Measurements from ENCODE around the gene CSMD2. TPM values are rescaled to one million over a fixed set of nuclear protein-coding genes. Genes with fewer than 3 reads are reported as not detected.

CSMD2 gene
- total RNA-seq, 2 experiments from 2014 or later, result not detected

- H3K4me1 Mint-ChIP-seq (ENCODE audit: low read depth), result peaks cover 38% of the 10 kb centered on the region
- CTCF ChIA-PET, result no interaction called here
- H3K27ac Mint-ChIP-seq, result no peak overlapping the region
- POLR2A ChIA-PET, result no interaction called here
- H3K27me3 Mint-ChIP-seq, result no peaks in the 10 kb centered on the region
- intact Hi-C loops (cut with DNase I, micrococcal nuclease), result loop anchor here in 1 of 2 experiments (5.0 kb wide), 1 partner anchor 82 kb away; no protein-coding TSS in a partner anchor
- Histone ChIP-seq H3K27ac (ENCODE audit: low read depth in 1 of 2, low read length in 2 of 2) (no peak overlapping the region), H3K27me3 (ENCODE audit: control insufficient read depth in 1 of 2, insufficient read depth in 2 of 2, low read length in 2 of 2) (no peaks in the 10 kb centered on the region), H3K9me3 (ENCODE audit: control insufficient read depth in 1 of 2, insufficient read depth in 1 of 2, low read length in 2 of 2) (no peaks in the 10 kb centered on the region), H3K4me1 (ENCODE audit: insufficient read depth, low read length) (peaks cover 22% of the 10 kb centered on the region), H3K4me3 (ENCODE audit: low read length) (no peak overlapping the region), H3K36me3 (ENCODE audit: insufficient read depth, low read length) (no peaks in the 10 kb centered on the region)
- H3K9me3 Mint-ChIP-seq, result no peaks in the 10 kb centered on the region
- TF ChIP-seq, protein P1, sequence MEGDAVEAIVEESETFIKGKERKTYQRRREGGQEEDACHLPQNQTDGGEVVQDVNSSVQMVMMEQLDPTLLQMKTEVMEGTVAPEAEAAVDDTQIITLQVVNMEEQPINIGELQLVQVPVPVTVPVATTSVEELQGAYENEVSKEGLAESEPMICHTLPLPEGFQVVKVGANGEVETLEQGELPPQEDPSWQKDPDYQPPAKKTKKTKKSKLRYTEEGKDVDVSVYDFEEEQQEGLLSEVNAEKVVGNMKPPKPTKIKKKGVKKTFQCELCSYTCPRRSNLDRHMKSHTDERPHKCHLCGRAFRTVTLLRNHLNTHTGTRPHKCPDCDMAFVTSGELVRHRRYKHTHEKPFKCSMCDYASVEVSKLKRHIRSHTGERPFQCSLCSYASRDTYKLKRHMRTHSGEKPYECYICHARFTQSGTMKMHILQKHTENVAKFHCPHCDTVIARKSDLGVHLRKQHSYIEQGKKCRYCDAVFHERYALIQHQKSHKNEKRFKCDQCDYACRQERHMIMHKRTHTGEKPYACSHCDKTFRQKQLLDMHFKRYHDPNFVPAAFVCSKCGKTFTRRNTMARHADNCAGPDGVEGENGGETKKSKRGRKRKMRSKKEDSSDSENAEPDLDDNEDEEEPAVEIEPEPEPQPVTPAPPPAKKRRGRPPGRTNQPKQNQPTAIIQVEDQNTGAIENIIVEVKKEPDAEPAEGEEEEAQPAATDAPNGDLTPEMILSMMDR (IDR thresholded peaks at IDR 0.05), result no peak
- DNase-seq, result no peak
- no peak overlapping the region for H3K4me3 Mint-ChIP-seq
- ATAC-seq (ENCODE audit: poor library complexity), result no peak
- H3K36me3 Mint-ChIP-seq (ENCODE audit: low read depth), result no peaks in the 10 kb centered on the region
Observed at GRCh38 chr1:33468967-33469366, 696.1 kb downstream of the CSMD2 start.

- Histone ChIP-seq H3K27me3 (ENCODE audit: control insufficient read depth in 1 of 2, insufficient read depth in 2 of 2, low read length in 2 of 2) (no peaks in the 10 kb centered on the region), H3K4me1 (ENCODE audit: insufficient read depth, low read length) (peaks cover 22% of the 10 kb centered on the region), H3K9me3 (ENCODE audit: control insufficient read depth in 1 of 2, insufficient read depth in 1 of 2, low read length in 2 of 2) (no peaks in the 10 kb centered on the region), H3K4me3 (ENCODE audit: low read length) (no peak overlapping the region), H3K27ac (ENCODE audit: low read depth in 1 of 2, low read length in 2 of 2) (no peak overlapping the region), H3K36me3 (ENCODE audit: insufficient read depth, low read length) (no peaks in the 10 kb centered on the region)
- intact Hi-C loops (cut with DNase I, micrococcal nuclease), result loop anchor here in 1 of 2 experiments (5.0 kb wide), 1 partner anchor 81 kb away; no protein-coding TSS in a partner anchor
- H3K36me3 Mint-ChIP-seq (ENCODE audit: low read depth), result no peaks in the 10 kb centered on the region
- H3K9me3 Mint-ChIP-seq, result no peaks in the 10 kb centered on the region
- peaks cover 33% of the 10 kb centered on the region for H3K4me1 Mint-ChIP-seq (ENCODE audit: low read depth)
- ATAC-seq (ENCODE audit: poor library complexity) (no peak), DNase-seq (no peak)
- CTCF ChIA-PET, result no interaction called here
- no peak overlapping the region for H3K27ac Mint-ChIP-seq
- POLR2A ChIA-PET, result no interaction called here
- no peaks in the 10 kb centered on the region for H3K27me3 Mint-ChIP-seq
- TF ChIP-seq, protein P1 (IDR thresholded peaks at IDR 0.05), result no peak
- H3K4me3 Mint-ChIP-seq, result no peak overlapping the region
Observed at GRCh38 chr1:33468531-33468930, 696.5 kb downstream of the CSMD2 start.

GRCh38 chr1:33468011-33468410 is 697.0 kb downstream of the CSMD2 start:
- TF ChIP-seq, protein P1 (IDR thresholded peaks at IDR 0.05), result no peak
- DNase-seq (no peak), ATAC-seq (ENCODE audit: poor library complexity) (no peak)
- no peaks in the 10 kb centered on the region for H3K9me3 Mint-ChIP-seq
- H3K4me1 Mint-ChIP-seq (ENCODE audit: low read depth), result peaks cover 28% of the 10 kb centered on the region
- no peaks in the 10 kb centered on the region for H3K36me3 Mint-ChIP-seq (ENCODE audit: low read depth)
- intact Hi-C loops (cut with DNase I, micrococcal nuclease), result loop anchor here in 1 of 2 experiments (5.0 kb wide), 1 partner anchor 81 kb away; no protein-coding TSS in a partner anchor
- no peaks in the 10 kb centered on the region for H3K27me3 Mint-ChIP-seq
- H3K36me3 ChIP-seq (ENCODE audit: insufficient read depth, low read length), result no peaks in the 10 kb centered on the region
- no peaks in the 10 kb centered on the region for H3K9me3 ChIP-seq (ENCODE audit: control insufficient read depth in 1 of 2, insufficient read depth in 1 of 2, low read length in 2 of 2)
- H3K4me3 ChIP-seq (ENCODE audit: low read length), result no peak overlapping the region
- H3K27ac Mint-ChIP-seq, result no peak overlapping the region
- no peaks in the 10 kb centered on the region for H3K27me3 ChIP-seq (ENCODE audit: control insufficient read depth in 1 of 2, insufficient read depth in 2 of 2, low read length in 2 of 2)
- no peak overlapping the region for H3K4me3 Mint-ChIP-seq
- POLR2A ChIA-PET, result no interaction called here
- H3K27ac ChIP-seq (ENCODE audit: low read depth in 1 of 2, low read length in 2 of 2), result no peak overlapping the region
- H3K4me1 ChIP-seq (ENCODE audit: insufficient read depth, low read length), result peaks cover 21% of the 10 kb centered on the region
- CTCF ChIA-PET, result no interaction called here

All from CD4-positive, alpha-beta T cell (primary cell).